ENCODE data around the gene METTL22.
"Not testable (repeated sequence)": the region's sequence is repeated elsewhere in the genome, so short reads cannot be mapped to it uniquely, and the experiment has no call there.

METTL22 gene

DNA sequence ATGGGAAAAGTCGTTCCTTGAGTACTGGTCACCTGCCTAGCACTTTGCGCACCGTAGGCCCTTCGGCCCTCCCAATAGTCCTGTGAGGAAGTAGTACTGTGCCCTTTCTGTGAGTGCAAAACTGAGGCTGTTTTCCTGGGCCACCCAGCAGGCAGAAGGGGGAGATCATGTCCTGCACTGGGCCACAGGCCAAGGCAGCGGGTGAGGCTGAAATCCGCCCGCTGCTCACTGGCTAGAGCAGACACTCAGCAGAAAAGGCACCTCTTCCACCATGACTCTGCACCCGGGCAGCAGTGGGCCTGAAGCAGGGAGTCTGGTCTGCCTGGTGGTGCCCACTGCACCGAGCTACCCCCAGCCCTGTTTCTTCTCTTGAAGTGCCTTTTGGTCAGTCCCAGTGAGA is 20.2 kb downstream of the METTL22 start:
- H3K27ac ChIP-seq (ENCODE audit: low read depth, low read length) = no peak overlapping the region
- peaks cover 66% of the 10 kb centered on the region for H3K36me3 ChIP-seq (ENCODE audit: insufficient read depth, low read length)
- H3K4me1 ChIP-seq (ENCODE audit: insufficient read depth, low read length) = no peaks in the 10 kb centered on the region
- H3K27me3 ChIP-seq (ENCODE audit: control insufficient read depth in 1 of 2, insufficient read depth in 2 of 2, low read length in 2 of 2) = no peaks in the 10 kb centered on the region
- H3K4me3 ChIP-seq (ENCODE audit: low read depth in 1 of 2, low read length in 2 of 2) = no peak overlapping the region
- H3K9ac ChIP-seq (ENCODE audit: low read length) = no peak overlapping the region
- H3K9me3 ChIP-seq (ENCODE audit: low read length) = no peaks in the 10 kb centered on the region

DNA sequence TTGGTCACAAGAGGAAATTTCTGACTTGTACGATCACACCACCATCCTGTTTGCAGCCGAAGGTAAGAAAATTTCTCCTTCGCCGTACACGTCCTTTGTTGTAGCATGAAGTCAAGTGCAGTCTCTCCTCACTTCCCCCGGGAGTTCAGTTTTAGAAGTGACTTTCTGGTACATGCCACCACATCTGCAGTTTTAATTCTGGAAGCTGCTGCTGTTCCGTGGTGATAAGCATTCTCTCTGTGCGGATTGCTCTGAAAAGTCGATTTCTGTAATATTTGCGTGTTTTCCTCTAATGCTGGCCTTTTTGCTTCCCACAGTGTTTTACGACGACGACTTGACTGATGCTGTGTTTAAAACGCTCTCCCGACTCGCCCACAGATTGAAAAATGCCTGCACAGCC is 20.6 kb downstream of the METTL22 start:
- Histone ChIP-seq H3K9ac (ENCODE audit: low read length) (no peak overlapping the region), H3K4me3 (ENCODE audit: low read depth in 1 of 2, low read length in 2 of 2) (no peak overlapping the region), H3K27ac (ENCODE audit: low read depth, low read length) (no peak overlapping the region), H3K27me3 (ENCODE audit: control insufficient read depth in 1 of 2, insufficient read depth in 2 of 2, low read length in 2 of 2) (no peaks in the 10 kb centered on the region), H3K9me3 (ENCODE audit: low read length) (no peaks in the 10 kb centered on the region), H3K36me3 (ENCODE audit: insufficient read depth, low read length) (peaks cover 66% of the 10 kb centered on the region), H3K4me1 (ENCODE audit: insufficient read depth, low read length) (no peaks in the 10 kb centered on the region)

- Histone ChIP-seq H3K4me3 (ENCODE audit: low read depth in 1 of 2, low read length in 2 of 2) (no peak overlapping the region), H3K27ac (ENCODE audit: low read depth, low read length) (no peak overlapping the region), H3K9me3 (ENCODE audit: low read length) (no peaks in the 10 kb centered on the region), H3K9ac (ENCODE audit: low read length) (no peak overlapping the region), H3K36me3 (ENCODE audit: insufficient read depth, low read length) (peaks cover 60% of the 10 kb centered on the region), H3K27me3 (ENCODE audit: control insufficient read depth in 1 of 2, insufficient read depth in 2 of 2, low read length in 2 of 2) (no peaks in the 10 kb centered on the region), H3K4me1 (ENCODE audit: insufficient read depth, low read length) (no peaks in the 10 kb centered on the region)
Observed at GRCh38 chr16:8644211-8645140, 23.0 kb downstream of the METTL22 start.

DNA sequence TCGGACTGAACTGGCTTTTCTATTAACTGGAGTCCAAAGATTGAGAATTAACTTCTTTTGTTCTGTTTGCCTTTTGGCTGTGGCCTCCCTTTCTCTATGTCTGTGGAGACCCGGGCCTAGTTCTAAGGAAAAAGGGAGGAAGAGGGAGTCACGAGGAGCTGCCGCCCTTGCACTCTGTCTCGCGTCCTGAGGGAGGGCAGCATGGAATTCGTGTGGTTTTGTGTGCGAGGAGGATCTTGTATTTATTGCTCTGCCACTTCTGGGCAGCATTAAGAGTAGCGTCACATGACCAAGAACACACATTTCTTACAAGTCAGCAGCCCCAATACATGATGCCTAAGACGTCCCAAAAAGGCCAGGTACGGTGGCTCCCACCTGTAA is 23.6 kb downstream of the METTL22 start:
- H3K4me1 ChIP-seq (ENCODE audit: insufficient read depth, low read length) = no peaks in the 10 kb centered on the region
- peaks cover 53% of the 10 kb centered on the region for H3K36me3 ChIP-seq (ENCODE audit: insufficient read depth, low read length)
- no peak overlapping the region for H3K9ac ChIP-seq (ENCODE audit: low read length)
- no peaks in the 10 kb centered on the region for H3K9me3 ChIP-seq (ENCODE audit: low read length)
- no peak overlapping the region for H3K27ac ChIP-seq (ENCODE audit: low read depth, low read length)
- no peak overlapping the region for H3K4me3 ChIP-seq (ENCODE audit: low read depth in 1 of 2, low read length in 2 of 2)
- H3K27me3 ChIP-seq (ENCODE audit: control insufficient read depth in 1 of 2, insufficient read depth in 2 of 2, low read length in 2 of 2) = no peaks in the 10 kb centered on the region

- Histone ChIP-seq H3K27ac (ENCODE audit: low read depth, low read length) (no peak overlapping the region), H3K27me3 (ENCODE audit: control insufficient read depth in 1 of 2, insufficient read depth in 2 of 2, low read length in 2 of 2) (no peaks in the 10 kb centered on the region), H3K9ac (ENCODE audit: low read length) (no peak overlapping the region), H3K4me3 (ENCODE audit: low read depth in 1 of 2, low read length in 2 of 2) (no peak overlapping the region), H3K4me1 (ENCODE audit: insufficient read depth, low read length) (no peaks in the 10 kb centered on the region), H3K36me3 (ENCODE audit: insufficient read depth, low read length) (peaks cover 52% of the 10 kb centered on the region), H3K9me3 (ENCODE audit: low read length) (no peaks in the 10 kb centered on the region)
Observed at GRCh38 chr16:8645831-8646230, 24.3 kb downstream of the METTL22 start.

- no peak overlapping the region for H3K4me3 ChIP-seq (ENCODE audit: low read depth in 1 of 2, low read length in 2 of 2)
- H3K9me3 ChIP-seq (ENCODE audit: low read length) = no peaks in the 10 kb centered on the region
- peaks cover 46% of the 10 kb centered on the region for H3K36me3 ChIP-seq (ENCODE audit: insufficient read depth, low read length)
- H3K9ac ChIP-seq (ENCODE audit: low read length) = no peak overlapping the region
- H3K27me3 ChIP-seq (ENCODE audit: control insufficient read depth in 1 of 2, insufficient read depth in 2 of 2, low read length in 2 of 2) = no peaks in the 10 kb centered on the region
- no peaks in the 10 kb centered on the region for H3K4me1 ChIP-seq (ENCODE audit: insufficient read depth, low read length)
- no peak overlapping the region for H3K27ac ChIP-seq (ENCODE audit: low read depth, low read length)
Observed at GRCh38 chr16:8646326-8647053, 25.0 kb downstream of the METTL22 start.

GRCh38 chr16:8647721-8648318 is 26.3 kb downstream of the METTL22 start:
- Histone ChIP-seq H3K27ac (ENCODE audit: low read depth, low read length) (no peak overlapping the region), H3K27me3 (ENCODE audit: control insufficient read depth in 1 of 2, insufficient read depth in 2 of 2, low read length in 2 of 2) (no peaks in the 10 kb centered on the region), H3K9me3 (ENCODE audit: low read length) (no peaks in the 10 kb centered on the region), H3K36me3 (ENCODE audit: insufficient read depth, low read length) (peaks cover 32% of the 10 kb centered on the region), H3K4me3 (ENCODE audit: low read depth in 1 of 2, low read length in 2 of 2) (no peak overlapping the region), H3K9ac (ENCODE audit: low read length) (no peak overlapping the region), H3K4me1 (ENCODE audit: insufficient read depth, low read length) (no peaks in the 10 kb centered on the region)

- H3K9me3 ChIP-seq (ENCODE audit: low read length) = no peaks in the 10 kb centered on the region
- H3K9ac ChIP-seq (ENCODE audit: low read length) = no peak overlapping the region
- no peak overlapping the region for H3K27ac ChIP-seq (ENCODE audit: low read depth, low read length)
- peaks cover 25% of the 10 kb centered on the region for H3K36me3 ChIP-seq (ENCODE audit: insufficient read depth, low read length)
- no peak overlapping the region for H3K4me3 ChIP-seq (ENCODE audit: low read depth in 1 of 2, low read length in 2 of 2)
- H3K27me3 ChIP-seq (ENCODE audit: control insufficient read depth in 1 of 2, insufficient read depth in 2 of 2, low read length in 2 of 2) = no peaks in the 10 kb centered on the region
- H3K4me1 ChIP-seq (ENCODE audit: insufficient read depth, low read length) = no peaks in the 10 kb centered on the region
Observed at GRCh38 chr16:8648877-8649276, 27.4 kb downstream of the METTL22 start.

- H3K27ac ChIP-seq (ENCODE audit: low read depth, low read length) = no peak overlapping the region
- no peaks in the 10 kb centered on the region for H3K27me3 ChIP-seq (ENCODE audit: control insufficient read depth in 1 of 2, insufficient read depth in 2 of 2, low read length in 2 of 2)
- no peak overlapping the region for H3K4me3 ChIP-seq (ENCODE audit: low read depth in 1 of 2, low read length in 2 of 2)
- peaks cover 16% of the 10 kb centered on the region for H3K36me3 ChIP-seq (ENCODE audit: insufficient read depth, low read length)
- H3K4me1 ChIP-seq (ENCODE audit: insufficient read depth, low read length) = no peaks in the 10 kb centered on the region
- H3K9ac ChIP-seq (ENCODE audit: low read length) = no peak overlapping the region
- no peaks in the 10 kb centered on the region for H3K9me3 ChIP-seq (ENCODE audit: low read length)
Observed at GRCh38 chr16:8649829-8650554, 28.5 kb downstream of the METTL22 start.

DNA sequence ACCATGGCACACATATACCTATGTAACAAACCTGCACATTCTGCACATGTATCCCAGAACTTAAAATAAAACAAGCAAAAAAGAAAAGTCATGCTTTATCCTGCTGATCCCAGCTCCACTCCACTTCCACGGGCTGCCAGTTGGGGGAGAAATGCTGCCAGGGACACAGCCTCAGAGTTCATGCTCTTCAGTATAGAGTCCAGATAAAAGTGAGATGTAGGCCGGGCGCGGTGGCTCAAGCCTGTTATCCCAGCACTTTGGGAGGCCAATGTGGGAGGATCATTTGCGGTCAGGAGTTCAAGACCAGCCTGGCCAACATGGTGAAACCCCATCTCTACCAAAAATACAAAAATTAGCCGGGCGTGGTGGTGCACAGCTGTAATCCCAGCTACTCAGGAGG is 30.5 kb downstream of the METTL22 start:
- H3K4me1 ChIP-seq (ENCODE audit: insufficient read depth, low read length); H3K9ac ChIP-seq (ENCODE audit: low read length); H3K9me3 ChIP-seq (ENCODE audit: low read length); H3K27me3 ChIP-seq (ENCODE audit: control insufficient read depth in 1 of 2, insufficient read depth in 2 of 2, low read length in 2 of 2); H3K27ac ChIP-seq (ENCODE audit: low read depth, low read length); H3K4me3 ChIP-seq (ENCODE audit: low read depth in 1 of 2, low read length in 2 of 2): not testable (repeated sequence)
- peaks cover 10% of the 10 kb centered on the region for H3K36me3 ChIP-seq (ENCODE audit: insufficient read depth, low read length)

GRCh38 chr16:8655184-8655717 is 33.8 kb downstream of the METTL22 start:
- H3K36me3 ChIP-seq (ENCODE audit: insufficient read depth, low read length) = no peaks in the 10 kb centered on the region
- H3K4me1 ChIP-seq (ENCODE audit: insufficient read depth, low read length) = no peaks in the 10 kb centered on the region
- H3K9ac ChIP-seq (ENCODE audit: low read length) = no peak overlapping the region
- H3K27ac ChIP-seq (ENCODE audit: low read depth, low read length) = no peak overlapping the region
- no peaks in the 10 kb centered on the region for H3K9me3 ChIP-seq (ENCODE audit: low read length)
- H3K27me3 ChIP-seq (ENCODE audit: control insufficient read depth in 1 of 2, insufficient read depth in 2 of 2, low read length in 2 of 2) = no peaks in the 10 kb centered on the region
- no peak overlapping the region for H3K4me3 ChIP-seq (ENCODE audit: low read depth in 1 of 2, low read length in 2 of 2)

All from muscle layer of colon (tissue), 2 donors.